ENCODE data around the gene NTMT2. TPM values are rescaled to one million over a fixed set of nuclear protein-coding genes. Genes with fewer than 3 reads are reported as not detected.

The NTMT2 gene
- total and polyA plus RNA-seq, 2 donors (not counting 1 experiment from before 2014, with no cell fraction given) = not detected

GRCh38 chr1:170131450-170131849 lies 14.3 kb upstream of the NTMT2 start:
- H3K9ac ChIP-seq (ENCODE audit: low read length) = no peak overlapping the region
- no peak overlapping the region for H3K4me3 ChIP-seq (ENCODE audit: control extremely low read depth in 1 of 5, extremely low read depth in 1 of 5, insufficient read depth in 1 of 5, low read depth in 2 of 5, low read length in 4 of 5)
- WGBS (ENCODE audit: insufficient coverage) = 89% methylated on average over 5 of the region's 6 CpGs
- H3K4me2 ChIP-seq (replicated peaks; ENCODE audit: low read depth, low read length, poor library complexity, severe bottlenecking) = no peak overlapping the region
- no peak overlapping the region for H2AFZ ChIP-seq (ENCODE audit: insufficient read depth, low read depth, low read length, poor library complexity, severe bottlenecking)
- H3K4me3 Mint-ChIP-seq = no peak overlapping the region
- no peak for ATAC-seq (ENCODE audit: low read depth)
- H3K9me3 Mint-ChIP-seq (ENCODE audit: insufficient read depth) = no peaks in the 10 kb centered on the region
- no peaks in the 10 kb centered on the region for H3K79me2 ChIP-seq (ENCODE audit: control insufficient read depth, insufficient read depth, low read length)
- CTCF ChIA-PET = no interaction called here
- no peaks in the 10 kb centered on the region for H3K4me1 ChIP-seq (ENCODE audit: control insufficient read depth in 2 of 2, insufficient read depth in 2 of 2, low read length in 2 of 2)
- no peaks in the 10 kb centered on the region for H3K27me3 ChIP-seq (replicated peaks in 1 of 4; ENCODE audit: control extremely low read depth in 1 of 4, control insufficient read depth in 3 of 4, insufficient read depth in 4 of 4, low read length in 3 of 4)
- H3K27ac ChIP-seq (ENCODE audit: low read length in 2 of 2) = no peak overlapping the region
- H3K27me3 Mint-ChIP-seq = peaks cover 8% of the 10 kb centered on the region
- H4K20me1 ChIP-seq (ENCODE audit: control insufficient read depth, insufficient read depth, low read length, poor library complexity, severe bottlenecking) = no peaks in the 10 kb centered on the region
- intact Hi-C loops (cut with micrococcal nuclease) = no loop called here
- no peaks in the 10 kb centered on the region for H3K36me3 ChIP-seq (replicated peaks in 1 of 2; ENCODE audit: control extremely low read depth in 1 of 2, control insufficient read depth in 1 of 2, extremely low read depth in 1 of 2, insufficient read depth in 2 of 2, low read length in 1 of 2)
- H3K9me3 ChIP-seq (ENCODE audit: control extremely low read depth in 1 of 3, control insufficient read depth in 2 of 3, insufficient read depth in 1 of 3, low read length in 2 of 3) = no peaks in the 10 kb centered on the region
- H3K4me1 Mint-ChIP-seq = no peaks in the 10 kb centered on the region
- H3K27ac Mint-ChIP-seq = no peak overlapping the region
- no peak for DNase-seq
- POLR2A ChIA-PET = no interaction called here
- no peak for TF ChIP-seq EZH2 (IDR thresholded peaks at IDR 0.05; ENCODE audit: borderline replicate concordance, insufficient read depth, low read depth, low read length, poor library complexity, severe bottlenecking)
- TF ChIP-seq, protein P1, sequence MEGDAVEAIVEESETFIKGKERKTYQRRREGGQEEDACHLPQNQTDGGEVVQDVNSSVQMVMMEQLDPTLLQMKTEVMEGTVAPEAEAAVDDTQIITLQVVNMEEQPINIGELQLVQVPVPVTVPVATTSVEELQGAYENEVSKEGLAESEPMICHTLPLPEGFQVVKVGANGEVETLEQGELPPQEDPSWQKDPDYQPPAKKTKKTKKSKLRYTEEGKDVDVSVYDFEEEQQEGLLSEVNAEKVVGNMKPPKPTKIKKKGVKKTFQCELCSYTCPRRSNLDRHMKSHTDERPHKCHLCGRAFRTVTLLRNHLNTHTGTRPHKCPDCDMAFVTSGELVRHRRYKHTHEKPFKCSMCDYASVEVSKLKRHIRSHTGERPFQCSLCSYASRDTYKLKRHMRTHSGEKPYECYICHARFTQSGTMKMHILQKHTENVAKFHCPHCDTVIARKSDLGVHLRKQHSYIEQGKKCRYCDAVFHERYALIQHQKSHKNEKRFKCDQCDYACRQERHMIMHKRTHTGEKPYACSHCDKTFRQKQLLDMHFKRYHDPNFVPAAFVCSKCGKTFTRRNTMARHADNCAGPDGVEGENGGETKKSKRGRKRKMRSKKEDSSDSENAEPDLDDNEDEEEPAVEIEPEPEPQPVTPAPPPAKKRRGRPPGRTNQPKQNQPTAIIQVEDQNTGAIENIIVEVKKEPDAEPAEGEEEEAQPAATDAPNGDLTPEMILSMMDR (IDR thresholded peaks at IDR 0.05) = no peak

GRCh38 chr1:170131984-170132383 lies 13.8 kb upstream of the NTMT2 start:
- WGBS (ENCODE audit: insufficient coverage) = no CpG with 5 or more reads among the region's 1 CpG
- no peak overlapping the region for H3K27ac ChIP-seq (ENCODE audit: low read length in 2 of 2)
- H3K4me2 ChIP-seq (replicated peaks; ENCODE audit: low read depth, low read length, poor library complexity, severe bottlenecking) = no peak overlapping the region
- ChIA-PET CTCF (no interaction called here), POLR2A (no interaction called here)
- H3K27me3 Mint-ChIP-seq = peaks cover 8% of the 10 kb centered on the region
- H3K9me3 Mint-ChIP-seq (ENCODE audit: insufficient read depth) = no peaks in the 10 kb centered on the region
- no peak overlapping the region for H2AFZ ChIP-seq (ENCODE audit: insufficient read depth, low read depth, low read length, poor library complexity, severe bottlenecking)
- no peaks in the 10 kb centered on the region for H3K4me1 ChIP-seq (ENCODE audit: control insufficient read depth in 2 of 2, insufficient read depth in 2 of 2, low read length in 2 of 2)
- no peaks in the 10 kb centered on the region for H3K79me2 ChIP-seq (ENCODE audit: control insufficient read depth, insufficient read depth, low read length)
- H3K4me3 Mint-ChIP-seq = no peak overlapping the region
- H3K9ac ChIP-seq (ENCODE audit: low read length) = no peak overlapping the region
- no peak overlapping the region for H3K27ac Mint-ChIP-seq
- TF ChIP-seq, protein P1 (IDR thresholded peaks at IDR 0.05) = no peak
- TF ChIP-seq EZH2 (IDR thresholded peaks at IDR 0.05; ENCODE audit: borderline replicate concordance, insufficient read depth, low read depth, low read length, poor library complexity, severe bottlenecking) = no peak
- H3K9me3 ChIP-seq (ENCODE audit: control extremely low read depth in 1 of 3, control insufficient read depth in 2 of 3, insufficient read depth in 1 of 3, low read length in 2 of 3) = no peaks in the 10 kb centered on the region
- DNase-seq (no peak), ATAC-seq (ENCODE audit: low read depth) (no peak)
- no peak overlapping the region for H3K4me3 ChIP-seq (ENCODE audit: control extremely low read depth in 1 of 5, extremely low read depth in 1 of 5, insufficient read depth in 1 of 5, low read depth in 2 of 5, low read length in 4 of 5)
- H3K4me1 Mint-ChIP-seq = no peaks in the 10 kb centered on the region
- intact Hi-C loops (cut with micrococcal nuclease) = no loop called here
- no peaks in the 10 kb centered on the region for H3K36me3 ChIP-seq (replicated peaks in 1 of 2; ENCODE audit: control extremely low read depth in 1 of 2, control insufficient read depth in 1 of 2, extremely low read depth in 1 of 2, insufficient read depth in 2 of 2, low read length in 1 of 2)
- no peaks in the 10 kb centered on the region for H4K20me1 ChIP-seq (ENCODE audit: control insufficient read depth, insufficient read depth, low read length, poor library complexity, severe bottlenecking)
- no peaks in the 10 kb centered on the region for H3K27me3 ChIP-seq (replicated peaks in 1 of 4; ENCODE audit: control extremely low read depth in 1 of 4, control insufficient read depth in 3 of 4, insufficient read depth in 4 of 4, low read length in 3 of 4)
